Mesenchymal stem cell (in vitro differentiated cells and primary cell): ENCODE measurements around the gene FAM114A1.
A peak's percentile ranks its signal among the peaks of the same experiment; 100 is the strongest.

Experiments
- DNase-seq: peaks from one replicate; pipeline ENCODE4 v3.0.0-alpha.2; 2013
- H2AFZ ChIP-seq: one replicate; pipeline ENCODE4 v1.6.1; 2013; ENCODE audit warnings: low read depth, mild to moderate bottlenecking, control low read depth, inconsistent platforms, low read length, moderate library complexity
- H2AK5ac ChIP-seq: 2 replicates; pipeline ENCODE4 v1.6.1; 2013; ENCODE audit warnings: low read length, moderate library complexity, mild to moderate bottlenecking, inconsistent platforms; ENCODE audit not compliant: severe bottlenecking
- H2BK120ac ChIP-seq: one replicate; pipeline ENCODE4 v1.6.1; 2013; ENCODE audit warnings: low read depth, mild to moderate bottlenecking, inconsistent platforms, low read length, moderate library complexity
- H2BK12ac ChIP-seq, 2 experiments: one replicate each; pipeline ENCODE4 v1.6.1; 2013; ENCODE audit warnings: inconsistent platforms in 2 of 2, low read length in 2 of 2, mild to moderate bottlenecking in 2 of 2, moderate library complexity in 2 of 2, control low read depth in 1 of 2
- H2BK15ac ChIP-seq: one replicate; pipeline ENCODE4 v1.6.1; 2013; ENCODE audit warnings: mild to moderate bottlenecking, low read depth, inconsistent platforms; ENCODE audit not compliant: poor library complexity, severe bottlenecking
- H2BK5ac ChIP-seq: 2 replicates; pipeline ENCODE4 v1.6.1; 2013; ENCODE audit warnings: low read depth, mild to moderate bottlenecking, low read length, control low read depth, inconsistent platforms; ENCODE audit not compliant: poor library complexity, severe bottlenecking
- H3K14ac ChIP-seq, 2 experiments: one replicate each; pipeline ENCODE4 v1.6.1; 2013; ENCODE audit warnings: inconsistent platforms in 2 of 2, low read length in 2 of 2, control low read depth in 1 of 2, mild to moderate bottlenecking in 1 of 2, moderate library complexity in 1 of 2
- H3K18ac ChIP-seq, 2 experiments: one replicate each; pipeline ENCODE4 v1.6.1; 2013; ENCODE audit warnings: inconsistent platforms in 2 of 2, low read length in 2 of 2, control low read depth in 1 of 2, low read depth in 1 of 2, mild to moderate bottlenecking in 1 of 2
- H3K23ac ChIP-seq, 2 experiments: one replicate each; pipeline ENCODE4 v1.6.1; 2013; ENCODE audit warnings: inconsistent platforms in 2 of 2, low read length in 2 of 2, mild to moderate bottlenecking in 2 of 2, moderate library complexity in 2 of 2, control low read depth in 1 of 2
- H3K27ac ChIP-seq: 2 replicates; pipeline ENCODE4 v1.5.1; 2013; ENCODE audit warnings: mild to moderate bottlenecking, moderate library complexity, low read length, control low read depth, inconsistent platforms; ENCODE audit not compliant: poor library complexity, severe bottlenecking
- H3K27me3 ChIP-seq, 2 experiments: 2 replicates each; pipeline versions ENCODE4 v1.6.1 to v1.7.0; 2013; ENCODE audit warnings: low read length in 2 of 2, mild to moderate bottlenecking in 2 of 2, moderate library complexity in 2 of 2, control low read depth in 1 of 2, inconsistent platforms in 1 of 2; ENCODE audit not compliant: control insufficient read depth in 1 of 2, insufficient read depth in 1 of 2
- H3K36me3 ChIP-seq, 2 experiments: 2 replicates each; pipeline versions ENCODE4 v1.6.1 to v1.7.0; 2013; ENCODE audit warnings: low read length in 2 of 2, control low read depth in 1 of 2, inconsistent platforms in 1 of 2, low read depth in 1 of 2, mild to moderate bottlenecking in 1 of 2; ENCODE audit not compliant: insufficient read depth in 2 of 2, control insufficient read depth in 1 of 2
- H3K4ac ChIP-seq, 2 experiments: one replicate each; pipeline ENCODE4 v1.6.1; 2013; ENCODE audit warnings: inconsistent platforms in 2 of 2, low read length in 2 of 2, mild to moderate bottlenecking in 2 of 2, moderate library complexity in 2 of 2, control low read depth in 1 of 2, low read depth in 1 of 2
- H3K4me1 ChIP-seq: 2 replicates; pipeline ENCODE4 v1.6.1; 2013; ENCODE audit warnings: low read depth, low read length, control low read depth; ENCODE audit not compliant: control insufficient read depth, insufficient read depth
- H3K4me2 ChIP-seq: 2 replicates; pipeline ENCODE4 v1.6.1; 2013; ENCODE audit warnings: low read length, mild to moderate bottlenecking, inconsistent platforms; ENCODE audit not compliant: poor library complexity, severe bottlenecking
- H3K4me3 ChIP-seq, 2 experiments: 2 replicates each; pipeline versions ENCODE4 v1.5.1 to v1.7.0; 2013; ENCODE audit warnings: low read length in 2 of 2, mild to moderate bottlenecking in 2 of 2, control low read depth in 1 of 2, low read depth in 1 of 2; ENCODE audit not compliant: insufficient read depth in 1 of 2
- H3K79me1 ChIP-seq: replicated peaks from 2 replicates; pipeline ENCODE4 v1.6.1; 2013; ENCODE audit warnings: mild to moderate bottlenecking, control low read depth, low read length, inconsistent platforms; ENCODE audit not compliant: poor library complexity, severe bottlenecking
- H3K9ac ChIP-seq: 2 replicates; pipeline ENCODE4 v1.7.0; 2013; ENCODE audit warnings: mild to moderate bottlenecking, low read length, moderate library complexity
- H3K9me3 ChIP-seq: 2 replicates; pipeline ENCODE4 v1.7.0; 2013; ENCODE audit warnings: mild to moderate bottlenecking, low read length; ENCODE audit not compliant: control insufficient read depth
- H4K8ac ChIP-seq: one replicate; pipeline ENCODE4 v1.6.1; 2013; ENCODE audit warnings: inconsistent platforms, mild to moderate bottlenecking, low read length, moderate library complexity
- H4K91ac ChIP-seq: one replicate; pipeline ENCODE4 v1.6.1; 2013; ENCODE audit warnings: mild to moderate bottlenecking, low read length, inconsistent platforms
- WGBS: methylation state at CpG from one replicate; pipeline ENCODE4 v1.1.7; 2013; ENCODE audit warnings: mixed read lengths; 5-methylcytosine and 5-hydroxymethylcytosine counted together

FAM114A1 gene

GRCh38 chr4:38821739-38822138 lies 45.9 kb upstream of the FAM114A1 start:
- Histone ChIP-seq H3K27me3 (no peaks in the 10 kb centered on the region), H3K4me1 (peaks cover 2% of the 10 kb centered on the region), H3K36me3 (peaks cover 0 to 2% of the 10 kb centered on the region in 2 experiments), H2AK5ac (no peak overlapping the region), H3K18ac (no peak overlapping the region), H4K8ac (no peak overlapping the region), H3K9ac (no peak overlapping the region), H2BK120ac (no peak overlapping the region), H4K91ac (no peak overlapping the region), H3K4me3 (no peak overlapping the region), H2BK5ac (no peak overlapping the region), H3K79me1 (peaks cover 3% of the 10 kb centered on the region), H3K4me2 (no peak overlapping the region), H2AFZ (no peak overlapping the region), H3K27ac (no peak overlapping the region), H2BK15ac (no peak overlapping the region), H3K9me3 (no peaks in the 10 kb centered on the region), H3K23ac (no peak overlapping the region), H3K14ac (no peak overlapping the region), H2BK12ac (no peak overlapping the region), H3K4ac (no peak overlapping the region)
- WGBS = 62% methylated on average over 1 of the region's 3 CpGs
- peak; percentile 86 for DNase-seq

GRCh38 chr4:38822748-38823303 lies 44.8 kb upstream of the FAM114A1 start:
- H3K4me1 ChIP-seq = peaks cover 2% of the 10 kb centered on the region
- no peak overlapping the region for H2AK5ac ChIP-seq
- H3K4me3 ChIP-seq = no peak overlapping the region
- H2BK12ac ChIP-seq = no peak overlapping the region
- H3K9ac ChIP-seq = no peak overlapping the region
- H3K14ac ChIP-seq = no peak overlapping the region
- H3K36me3 ChIP-seq = peaks cover 0 to 2% of the 10 kb centered on the region in 2 experiments
- H3K27me3 ChIP-seq = no peaks in the 10 kb centered on the region
- no peak overlapping the region for H4K91ac ChIP-seq
- 90% methylated on average over 5 of the region's 5 CpGs for WGBS
- no peaks in the 10 kb centered on the region for H3K9me3 ChIP-seq
- no peak overlapping the region for H3K4me2 ChIP-seq
- peak overlapping the region in 1 of 2 experiments; percentile 7 for H3K18ac ChIP-seq
- no peak overlapping the region for H3K27ac ChIP-seq
- H2BK5ac ChIP-seq = no peak overlapping the region
- no peak overlapping the region for H2BK120ac ChIP-seq
- H3K79me1 ChIP-seq = peaks cover 3% of the 10 kb centered on the region
- H4K8ac ChIP-seq = no peak overlapping the region
- no peak overlapping the region for H3K4ac ChIP-seq
- no peak overlapping the region for H2BK15ac ChIP-seq
- no peak for DNase-seq
- H3K23ac ChIP-seq = no peak overlapping the region
- no peak overlapping the region for H2AFZ ChIP-seq

GRCh38 chr4:38823766-38824165 lies 43.8 kb upstream of the FAM114A1 start:
- Histone ChIP-seq H3K18ac (no peak overlapping the region), H3K9ac (no peak overlapping the region), H2BK120ac (no peak overlapping the region), H2BK5ac (no peak overlapping the region), H2BK12ac (no peak overlapping the region), H3K79me1 (peaks cover 3% of the 10 kb centered on the region), H2AFZ (no peak overlapping the region), H3K4me1 (no peaks in the 10 kb centered on the region), H3K27me3 (no peaks in the 10 kb centered on the region), H3K27ac (no peak overlapping the region), H3K23ac (no peak overlapping the region), H4K91ac (no peak overlapping the region), H2BK15ac (no peak overlapping the region), H3K4me3 (no peak overlapping the region), H2AK5ac (no peak overlapping the region), H3K36me3 (peaks cover 0 to 2% of the 10 kb centered on the region in 2 experiments), H3K4ac (no peak overlapping the region), H3K4me2 (no peak overlapping the region), H4K8ac (no peak overlapping the region), H3K14ac (no peak overlapping the region), H3K9me3 (no peaks in the 10 kb centered on the region)
- DNase-seq = no peak
- WGBS = 97% methylated on average over 27 of the region's 27 CpGs

GRCh38 chr4:38829237-38829636 lies 38.4 kb upstream of the FAM114A1 start:
- H2BK12ac ChIP-seq = no peak overlapping the region
- no peaks in the 10 kb centered on the region for H3K4me1 ChIP-seq
- no peak overlapping the region for H3K9ac ChIP-seq
- H3K18ac ChIP-seq = no peak overlapping the region
- no peak overlapping the region for H3K4me3 ChIP-seq
- no peak overlapping the region for H2BK120ac ChIP-seq
- no peak overlapping the region for H2AK5ac ChIP-seq
- H3K27me3 ChIP-seq = no peaks in the 10 kb centered on the region
- H2AFZ ChIP-seq = no peak overlapping the region
- H3K23ac ChIP-seq = no peak overlapping the region
- H3K4me2 ChIP-seq = no peak overlapping the region
- H4K91ac ChIP-seq = no peak overlapping the region
- WGBS = 96% methylated on average over 4 of the region's 5 CpGs
- H3K14ac ChIP-seq = no peak overlapping the region
- H3K27ac ChIP-seq = no peak overlapping the region
- H2BK15ac ChIP-seq = no peak overlapping the region
- H4K8ac ChIP-seq = no peak overlapping the region
- H3K36me3 ChIP-seq = no peaks in the 10 kb centered on the region
- H3K4ac ChIP-seq = no peak overlapping the region
- H2BK5ac ChIP-seq = no peak overlapping the region
- no peak for DNase-seq
- peaks cover 15% of the 10 kb centered on the region for H3K79me1 ChIP-seq
- no peaks in the 10 kb centered on the region for H3K9me3 ChIP-seq
